H1 (cell line): Measurements from ENCODE around the gene MAGI2. TPM values are rescaled to one million over a fixed set of nuclear protein-coding genes. Genes with fewer than 3 reads are reported as not detected.

ENCODE experiments used
- SIN3A ChIP-seq, 2 experiments: IDR thresholded peaks in 1 of 2; conservative IDR thresholded peaks in 1 of 2; 2 replicates each; pipeline ENCODE4 v1.6.1; 2011 to 2012; ENCODE audit warnings: low read length in 2 of 2, improper control_type of control experiment in 1 of 2, low read depth in 1 of 2, mild to moderate bottlenecking in 1 of 2
- SP4 ChIP-seq: IDR thresholded peaks from 2 replicates; pipeline ENCODE4 v1.6.1; 2012; ENCODE audit warnings: low read length, inconsistent platforms
- TBP ChIP-seq: IDR thresholded peaks from 2 replicates; pipeline ENCODE4 v1.6.1; 2011; ENCODE audit warnings: low read depth, low read length, improper control_type of control experiment
- polyA plus RNA-seq, 7 experiments: library from polyadenylated mRNA; depleted of rRNA in 3 of 7; stranded (reverse) in 5 of 7; unstranded in 2 of 7; fragments of >200 nt in 5 of 7; fragments of 200-250 nt in 2 of 7; gene quantifications; 1 replicate in 5 of 7; 2 replicates in 1 of 7; 4 replicates in 1 of 7; pipeline versions ENCODE4 v1.2.1 to v1.2.3, GENCODE V29; 2011 to 2013; ENCODE audit warnings: missing spikeins in 2 of 7, mixed read lengths in 2 of 7
- total RNA-seq: library from RNA; stranded (reverse); fragmentation: NEBNext Ultra II Directional; extraction: Animal tissue kit (Norgen Biotek cat#: 25700); gene quantifications from 2 replicates; pipeline ENCODE4 v1.2.1, GENCODE V29; 2021
- TF ChIP-seq, protein P1 (sequence below): IDR thresholded peaks from 2 replicates; pipeline ENCODE4 v1.6.1; 2012; ENCODE audit warnings: inconsistent platforms

Gene MAGI2
- total and polyA plus RNA-seq, 2 of the 8 experiments (the other 6 are each of a cell fraction or from before 2014, with no cell fraction given): 6.0 to 27.3 TPM

DNA sequence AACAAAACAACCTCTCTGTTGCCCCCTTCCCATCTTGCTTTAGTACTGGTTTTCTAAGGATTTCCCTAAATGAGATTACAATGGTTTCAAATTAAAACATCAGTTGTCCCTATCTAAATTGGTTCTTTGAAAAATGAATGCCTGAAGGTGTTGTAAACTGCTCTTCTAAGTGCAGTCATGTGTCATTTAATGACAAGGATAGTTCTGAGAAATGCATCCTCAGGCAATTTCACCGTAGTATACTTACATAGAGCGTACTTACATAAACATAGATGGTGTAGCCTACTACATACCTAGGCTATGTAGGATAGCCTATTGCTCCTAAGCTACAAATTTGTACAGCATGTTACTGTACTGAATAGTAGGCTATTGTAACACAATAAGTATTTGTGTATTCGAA, 278.1 kb downstream of the MAGI2 start (continued):
- TF ChIP-seq SIN3A (conservative IDR thresholded peaks at IDR 0.05 in 1 of 2, IDR thresholded peaks at IDR 0.05 in 1 of 2; ENCODE audit: low read depth in 1 of 2, low read length in 2 of 2): no peak
- TF ChIP-seq, protein P1, sequence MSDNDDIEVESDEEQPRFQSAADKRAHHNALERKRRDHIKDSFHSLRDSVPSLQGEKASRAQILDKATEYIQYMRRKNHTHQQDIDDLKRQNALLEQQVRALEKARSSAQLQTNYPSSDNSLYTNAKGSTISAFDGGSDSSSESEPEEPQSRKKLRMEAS: no peak
- TF ChIP-seq TBP: no peak
- TF ChIP-seq SP4: no peak
- TF ChIP-seq, all 59 proteins: peak for 0
